GM13977 (cell line): ENCODE results near the gene DOCK11.

Source experiments
- DNase-seq: peaks from one replicate; pipeline ENCODE4 v3.0.0; 2012; ENCODE audit warnings: low spot score
- CTCF ChIP-seq: IDR thresholded peaks from 2 replicates; pipeline ENCODE4 v1.5.1; 2012; ENCODE audit warnings: mild to moderate bottlenecking, control low read depth; ENCODE audit not compliant: insufficient read depth; ENCODE audit errors: extremely low read depth, missing control alignments
- in situ Hi-C: fragments of 300-500 bp; cut with MboI; formaldehyde crosslinking; loops from one replicate; pipeline ENCODE4 v1.12.0; 2022; ENCODE audit warnings: low sequenced_read_pairs, low pct_unique_long_range_greater_than_20kb, mixed read lengths, inconsistent platforms; ENCODE audit not compliant: unreplicated experiment

Gene DOCK11

GRCh38 chrX:118495958-118496762 lies 545 bp downstream of the DOCK11 start:
- in situ Hi-C loops, result no loop called here
- DNase-seq, result peak; percentile 50
- no peak for TF ChIP-seq CTCF

- TF ChIP-seq CTCF, result no peak
- in situ Hi-C loops, result no loop called here
- DNase-seq, result no peak
Measured at GRCh38 chrX:118496763-118497079, 1.1 kb downstream of the DOCK11 start.

- peak; percentile 26 for DNase-seq
- in situ Hi-C loops, result no loop called here
- no peak for TF ChIP-seq CTCF
Measured at GRCh38 chrX:118497180-118497818, 1.7 kb downstream of the DOCK11 start.

GRCh38 chrX:118498351-118498750 lies 2.7 kb downstream of the DOCK11 start:
- no peak for TF ChIP-seq CTCF
- DNase-seq, result no peak
- in situ Hi-C loops, result no loop called here

GRCh38 chrX:118498755-118499154 lies 3.1 kb downstream of the DOCK11 start:
- in situ Hi-C loops, result no loop called here
- no peak for DNase-seq
- no peak for TF ChIP-seq CTCF

GRCh38 chrX:118499295-118499694 lies 3.7 kb downstream of the DOCK11 start:
- DNase-seq, result no peak
- TF ChIP-seq CTCF, result no peak
- in situ Hi-C loops, result no loop called here
